SJSA1 (cell line): ENCODE results near the gene PPFIBP2. TPM values are rescaled to one million over a fixed set of nuclear protein-coding genes. Genes with fewer than 3 reads are reported as not detected.

Experiments used
- DNase-seq, 2 experiments: peaks; one replicate each; pipeline ENCODE4 v3.0.0-alpha.2; 2015 to 2020; ENCODE audit warnings: low spot score in 2 of 2, low read depth in 1 of 2
- H3K27ac ChIP-seq: fragments of 250-450 bp; sonication (Bioruptor Pico); 2 replicates; pipeline ENCODE4 v1.5.1; 2020; ENCODE audit warnings: mild to moderate bottlenecking, moderate library complexity
- H3K27me3 ChIP-seq: fragments of 250-450 bp; sonication (Bioruptor Pico); replicated peaks from 2 replicates; pipeline ENCODE4 v1.5.1; 2020; ENCODE audit warnings: mild to moderate bottlenecking, moderate library complexity
- H3K36me3 ChIP-seq: fragments of 250-450 bp; sonication (Bioruptor Pico); 2 replicates; pipeline ENCODE4 v1.5.1; 2020; ENCODE audit warnings: mild to moderate bottlenecking
- H3K4me1 ChIP-seq: fragments of 250-450 bp; sonication (Bioruptor Pico); replicated peaks from 2 replicates; pipeline ENCODE4 v1.6.1; 2021; ENCODE audit warnings: mild to moderate bottlenecking
- H3K4me3 ChIP-seq: fragments of 250-450 bp; sonication (Bioruptor Pico); 2 replicates; pipeline ENCODE4 v1.5.1; 2020; ENCODE audit warnings: mild to moderate bottlenecking
- H3K9me3 ChIP-seq: fragments of 250-450 bp; sonication (Bioruptor Pico); replicated peaks from 2 replicates; pipeline ENCODE4 v1.5.1; 2020; ENCODE audit warnings: mild to moderate bottlenecking
- total RNA-seq: library from RNA; depleted of rRNA; stranded (reverse); fragments of >200 nt; shearing (Covaris generic); gene quantifications from 2 replicates; pipeline ENCODE4 v1.2.3, GENCODE V29; 2014

The PPFIBP2 gene
- total RNA-seq, 1 experiment from 2014 or later: 7.4 TPM

- Histone ChIP-seq H3K4me3 (no peak overlapping the region), H3K9me3 (no peaks in the 10 kb centered on the region), H3K4me1 (peaks cover 82% of the 10 kb centered on the region), H3K27ac (peak overlapping the region; percentile 66), H3K36me3 (no peaks in the 10 kb centered on the region), H3K27me3 (no peaks in the 10 kb centered on the region)
- peak; percentile 72 to 74 for DNase-seq
Measured at GRCh38 chr11:7575841-7576725, 62.3 kb downstream of the PPFIBP2 start.

GRCh38 chr11:7576726-7577290, 63.0 kb downstream of the PPFIBP2 start:
- peaks cover 75% of the 10 kb centered on the region for H3K4me1 ChIP-seq
- H3K27ac ChIP-seq: peak overlapping the region; percentile 66
- H3K4me3 ChIP-seq: peak overlapping the region; percentile 22

GRCh38 chr11:7577291-7578190, 63.7 kb downstream of the PPFIBP2 start:
- peak in 1 of 2 experiments; percentile 45 for DNase-seq
- Histone ChIP-seq H3K36me3 (no peaks in the 10 kb centered on the region), H3K4me3 (peak overlapping the region; percentile 22), H3K27me3 (no peaks in the 10 kb centered on the region), H3K9me3 (no peaks in the 10 kb centered on the region), H3K4me1 (peaks cover 68% of the 10 kb centered on the region), H3K27ac (peak overlapping the region; percentile 66)

More at GRCh38 chr11:7576726-7577290, 63.0 kb downstream of the PPFIBP2 start:
- Histone ChIP-seq H3K36me3 (no peaks in the 10 kb centered on the region), H3K27me3 (no peaks in the 10 kb centered on the region), H3K9me3 (no peaks in the 10 kb centered on the region)
- peak in 1 of 2 experiments; percentile 22 for DNase-seq

GRCh38 chr11:7578276-7578955, 64.6 kb downstream of the PPFIBP2 start:
- H3K36me3 ChIP-seq: no peaks in the 10 kb centered on the region

GRCh38 chr11:7579361-7579791, 65.6 kb downstream of the PPFIBP2 start:
- Histone ChIP-seq H3K36me3 (no peaks in the 10 kb centered on the region), H3K27ac (peak overlapping the region; percentile 66; the same call in 1 of the 2 replicates)
- DNase-seq: no peak

More at GRCh38 chr11:7578276-7578955, 64.6 kb downstream of the PPFIBP2 start:
- H3K4me1 ChIP-seq: peaks cover 59% of the 10 kb centered on the region
- H3K9me3 ChIP-seq: no peaks in the 10 kb centered on the region
- peak overlapping the region; percentile 66 for H3K27ac ChIP-seq
- DNase-seq: no peak
- peak overlapping the region; percentile 22 for H3K4me3 ChIP-seq
- H3K27me3 ChIP-seq: no peaks in the 10 kb centered on the region

GRCh38 chr11:7581021-7581590, 67.3 kb downstream of the PPFIBP2 start:
- Histone ChIP-seq H3K27me3 (no peaks in the 10 kb centered on the region), H3K36me3 (no peaks in the 10 kb centered on the region)
- DNase-seq: no peak

More at GRCh38 chr11:7579361-7579791, 65.6 kb downstream of the PPFIBP2 start:
- H3K27me3 ChIP-seq: no peaks in the 10 kb centered on the region
- H3K4me1 ChIP-seq: peaks cover 53% of the 10 kb centered on the region
- no peak overlapping the region for H3K4me3 ChIP-seq
- H3K9me3 ChIP-seq: no peaks in the 10 kb centered on the region

GRCh38 chr11:7582338-7582985, 68.7 kb downstream of the PPFIBP2 start:
- Histone ChIP-seq H3K4me3 (no peak overlapping the region), H3K27ac (no peak overlapping the region), H3K27me3 (no peaks in the 10 kb centered on the region), H3K4me1 (peaks cover 22% of the 10 kb centered on the region), H3K9me3 (no peaks in the 10 kb centered on the region), H3K36me3 (no peaks in the 10 kb centered on the region)
- DNase-seq: no peak

More at GRCh38 chr11:7581021-7581590, 67.3 kb downstream of the PPFIBP2 start:
- Histone ChIP-seq H3K27ac (no peak overlapping the region), H3K4me1 (peaks cover 36% of the 10 kb centered on the region), H3K9me3 (no peaks in the 10 kb centered on the region), H3K4me3 (no peak overlapping the region)

GRCh38 chr11:7583248-7583647, 69.4 kb downstream of the PPFIBP2 start:
- Histone ChIP-seq H3K4me3 (no peak overlapping the region), H3K27ac (no peak overlapping the region), H3K4me1 (peaks cover 14% of the 10 kb centered on the region), H3K9me3 (no peaks in the 10 kb centered on the region), H3K27me3 (no peaks in the 10 kb centered on the region), H3K36me3 (no peaks in the 10 kb centered on the region)
- no peak for DNase-seq

GRCh38 chr11:7584910-7585309, 71.1 kb downstream of the PPFIBP2 start:
- Histone ChIP-seq H3K4me1 (no peaks in the 10 kb centered on the region), H3K27ac (no peak overlapping the region), H3K4me3 (no peak overlapping the region), H3K9me3 (no peaks in the 10 kb centered on the region), H3K27me3 (no peaks in the 10 kb centered on the region), H3K36me3 (no peaks in the 10 kb centered on the region)
- no peak for DNase-seq

GRCh38 chr11:7585816-7586215, 72.0 kb downstream of the PPFIBP2 start:
- Histone ChIP-seq H3K27me3 (no peaks in the 10 kb centered on the region), H3K36me3 (no peaks in the 10 kb centered on the region), H3K4me1 (no peaks in the 10 kb centered on the region), H3K27ac (no peak overlapping the region), H3K4me3 (no peak overlapping the region), H3K9me3 (no peaks in the 10 kb centered on the region)
- no peak for DNase-seq

GRCh38 chr11:7586376-7586775, 72.6 kb downstream of the PPFIBP2 start:
- Histone ChIP-seq H3K36me3 (no peaks in the 10 kb centered on the region), H3K27me3 (no peaks in the 10 kb centered on the region), H3K27ac (no peak overlapping the region), H3K4me3 (no peak overlapping the region), H3K9me3 (no peaks in the 10 kb centered on the region), H3K4me1 (no peaks in the 10 kb centered on the region)
- no peak for DNase-seq

GRCh38 chr11:7587712-7588111, 73.9 kb downstream of the PPFIBP2 start:
- Histone ChIP-seq H3K36me3 (no peaks in the 10 kb centered on the region), H3K27ac (no peak overlapping the region), H3K4me3 (no peak overlapping the region), H3K9me3 (no peaks in the 10 kb centered on the region), H3K27me3 (no peaks in the 10 kb centered on the region), H3K4me1 (no peaks in the 10 kb centered on the region)
- DNase-seq: no peak
